ENCODE measurements around the gene HERC3. TPM values are rescaled to one million over a fixed set of nuclear protein-coding genes. Genes with fewer than 3 reads are reported as not detected.
"Not testable (repeated sequence)": the region's sequence is repeated elsewhere in the genome, so short reads cannot be mapped to it uniquely, and the experiment has no call there.

Gene HERC3
- total and polyA plus RNA-seq, 2 of the 13 experiments (the other 11 are each of a cell fraction or from before 2014, with no cell fraction given) = 3.8 to 6.2 TPM

- POLR2A ChIA-PET = no interaction called here
- H3K27ac ChIP-seq (ENCODE audit: extremely low read length, insufficient read depth, low read length) = no peak overlapping the region
- no peak overlapping the region for H2AFZ ChIP-seq (ENCODE audit: low read length)
Measured at GRCh38 chr4:88609387-88609786, 17.1 kb downstream of the HERC3 start.

GRCh38 chr4:88609794-88610193, 17.5 kb downstream of the HERC3 start:
- intact Hi-C loops (cut with micrococcal nuclease; ENCODE audit: unreplicated experiment); H3K27ac ChIP-seq (ENCODE audit: extremely low read length, insufficient read depth, low read length); H3K27me3 ChIP-seq (ENCODE audit: control insufficient read depth in 1 of 2, insufficient read depth in 2 of 2, low read length in 2 of 2); H3K9ac ChIP-seq (ENCODE audit: insufficient read depth, low read depth, low read length); POLR2A ChIA-PET; BruUV-seq (replicated peaks); FAIRE-seq; DNase-seq (ENCODE audit: low spot score); H3K4me3 ChIP-seq (replicated peaks in 1 of 3; ENCODE audit: insufficient read depth in 1 of 3, low read depth in 2 of 3, low read length in 3 of 3); CTCF ChIA-PET (ENCODE audit: low intra/inter-chr PET ratio, low total read pairs); H3K4me2 ChIP-seq (ENCODE audit: low read depth, low read length); H2AFZ ChIP-seq (ENCODE audit: low read length); H3K79me2 ChIP-seq (ENCODE audit: insufficient read depth, low read length); H3K36me3 ChIP-seq (replicated peaks in 1 of 2; ENCODE audit: control insufficient read depth in 1 of 2, insufficient read depth in 2 of 2, low read length in 2 of 2); in situ Hi-C loops (cut with HindIII; ENCODE audit: extremely low pct_ligation_motif_present, low pct_unique_long_range_greater_than_20kb); H4K20me1 ChIP-seq (ENCODE audit: insufficient read depth, low read length); H3K9me3 ChIP-seq (ENCODE audit: low read length); ATAC-seq; H3K4me1 ChIP-seq (ENCODE audit: insufficient read depth, low read length): not testable (repeated sequence)
- WGBS (ENCODE audit: low lambda C conversion rate) = 90% methylated on average over 5 of the region's 5 CpGs

More at GRCh38 chr4:88609387-88609786, 17.1 kb downstream of the HERC3 start:
- intact Hi-C loops (cut with micrococcal nuclease; ENCODE audit: unreplicated experiment) = no loop called here
- CTCF ChIA-PET (ENCODE audit: low intra/inter-chr PET ratio, low total read pairs) = no interaction called here
- FAIRE-seq (no peak), DNase-seq (ENCODE audit: low spot score) (no peak), ATAC-seq (no peak)
- in situ Hi-C loops (cut with HindIII; ENCODE audit: extremely low pct_ligation_motif_present, low pct_unique_long_range_greater_than_20kb) = no loop called here
- Histone ChIP-seq H3K4me3 (replicated peaks in 1 of 3; ENCODE audit: insufficient read depth in 1 of 3, low read depth in 2 of 3, low read length in 3 of 3) (no peak overlapping the region), H3K4me2 (ENCODE audit: low read depth, low read length) (no peak overlapping the region), H3K27me3 (ENCODE audit: control insufficient read depth in 1 of 2, insufficient read depth in 2 of 2, low read length in 2 of 2) (no peaks in the 10 kb centered on the region), H3K9me3 (ENCODE audit: low read length) (no peaks in the 10 kb centered on the region), H3K79me2 (ENCODE audit: insufficient read depth, low read length) (no peaks in the 10 kb centered on the region), H3K4me1 (ENCODE audit: insufficient read depth, low read length) (no peaks in the 10 kb centered on the region), H4K20me1 (ENCODE audit: insufficient read depth, low read length) (no peaks in the 10 kb centered on the region), H3K9ac (ENCODE audit: insufficient read depth, low read depth, low read length) (no peak overlapping the region), H3K36me3 (replicated peaks in 1 of 2; ENCODE audit: control insufficient read depth in 1 of 2, insufficient read depth in 2 of 2, low read length in 2 of 2) (peaks cover 0 to 4% of the 10 kb centered on the region in 2 experiments; a peak in 2 of 5 replicates)
- no peak for TF ChIP-seq PHF8 (CRISPR knock-in tag; IDR thresholded peaks at IDR 0.05)
- no peak for TF ChIP-seq EEA1 (CRISPR knock-in tag; IDR thresholded peaks at IDR 0.05; ENCODE audit: borderline replicate concordance)
- no peak for TF ChIP-seq ZNF776 (CRISPR knock-in tag; IDR thresholded peaks at IDR 0.05)
- TF ChIP-seq PITX1 (CRISPR knock-in tag; IDR thresholded peaks at IDR 0.05) = no peak
- no peak for TF ChIP-seq ZNF556 (CRISPR knock-in tag; IDR thresholded peaks at IDR 0.05; ENCODE audit: borderline replicate concordance)
- no peak for TF ChIP-seq MBD4 (IDR thresholded peaks at IDR 0.05; ENCODE audit: borderline replicate concordance, low read length)
- TF ChIP-seq SOX6 (IDR thresholded peaks at IDR 0.05) = no peak
- no peak for TF ChIP-seq SOX6 (CRISPR knock-in tag; IDR thresholded peaks at IDR 0.05)
- TF ChIP-seq REPIN1 (CRISPR knock-in tag; IDR thresholded peaks at IDR 0.05; ENCODE audit: borderline replicate concordance, low read depth) = no peak
- TF ChIP-seq TFE3 (CRISPR knock-in tag; IDR thresholded peaks at IDR 0.05) = no peak
- no peak for TF ChIP-seq TAF1 (CRISPR knock-in tag; IDR thresholded peaks at IDR 0.05)
- TF ChIP-seq IRF2 (CRISPR knock-in tag; IDR thresholded peaks at IDR 0.05) = no peak
- no peak for TF ChIP-seq ZNF232 (CRISPR knock-in tag; IDR thresholded peaks at IDR 0.05; ENCODE audit: borderline replicate concordance)
- TF ChIP-seq RFX3 (CRISPR knock-in tag; IDR thresholded peaks at IDR 0.05) = no peak
- TF ChIP-seq KDM2A (CRISPR knock-in tag; IDR thresholded peaks at IDR 0.05; ENCODE audit: borderline replicate concordance, low read depth) = no peak
- no peak for TF ChIP-seq SRSF9 (IDR thresholded peaks at IDR 0.05; ENCODE audit: borderline replicate concordance, insufficient read depth, low read depth, low read length, poor library complexity, severe bottlenecking)
- TF ChIP-seq ZBTB2 (CRISPR knock-in tag; IDR thresholded peaks at IDR 0.05; ENCODE audit: low read depth) = no peak
- no peak for TF ChIP-seq DDIT3 (CRISPR knock-in tag; IDR thresholded peaks at IDR 0.05)
- TF ChIP-seq RXRB (CRISPR knock-in tag; IDR thresholded peaks at IDR 0.05; ENCODE audit: borderline replicate concordance) = no peak
- no TSS peak for BruUV-seq (replicated peaks)
- 94% methylated on average over 3 of the region's 3 CpGs for WGBS (ENCODE audit: low lambda C conversion rate)
